Activated CD4-positive, CD25-positive, alpha-beta regulatory T cell treated with anti-CD3 and anti-CD28 coated beads, Interleukin-2, amount 50 U/mL, for 16 hours (primary cell): Measurements from ENCODE around the gene EAF1.
"Not testable (repeated sequence)": the region's sequence is repeated elsewhere in the genome, so short reads cannot be mapped to it uniquely, and the experiment has no call there.

ENCODE experiments used
- DNase-seq: peaks from one replicate; pipeline ENCODE4 v3.0.0-alpha.2; 2020; ENCODE audit warnings: low read depth, low spot score

Gene EAF1

GRCh38 chr3:15405448-15406050, 21.8 kb upstream of the EAF1 start:
- DNase-seq, result no peak

GRCh38 chr3:15409239-15409638, 18.2 kb upstream of the EAF1 start:
- no peak for DNase-seq

- DNase-seq, result no peak
These were observed 17.6 kb upstream of the EAF1 start for GRCh38 chr3:15409774-15410173.

GRCh38 chr3:15410966-15411365, 16.4 kb upstream of the EAF1 start:
- not testable (repeated sequence) for DNase-seq

GRCh38 chr3:15420871-15421270, 6.5 kb upstream of the EAF1 start:
- DNase-seq, result no peak

GRCh38 chr3:15426579-15427118, 749 bp upstream of the EAF1 start:
- no peak for DNase-seq

- no peak for DNase-seq
These were observed 583 bp downstream of the EAF1 start for GRCh38 chr3:15427981-15428380.

- no peak for DNase-seq
These were observed 1.1 kb downstream of the EAF1 start for GRCh38 chr3:15428539-15428938.

GRCh38 chr3:15429080-15429479, 1.7 kb downstream of the EAF1 start:
- no peak for DNase-seq

GRCh38 chr3:15430624-15431023, 3.2 kb downstream of the EAF1 start:
- no peak for DNase-seq

- DNase-seq, result no peak
These were observed 3.9 kb downstream of the EAF1 start for GRCh38 chr3:15431256-15431837.

- no peak for DNase-seq
These were observed 6.1 kb downstream of the EAF1 start for GRCh38 chr3:15433531-15433930.

- no peak for DNase-seq
These were observed 7.4 kb downstream of the EAF1 start for GRCh38 chr3:15434756-15435155.

- no peak for DNase-seq
These were observed 8.8 kb downstream of the EAF1 start for GRCh38 chr3:15436246-15436645.

GRCh38 chr3:15438983-15439382, 11.6 kb downstream of the EAF1 start:
- no peak for DNase-seq

- no peak for DNase-seq
These were observed 12.1 kb downstream of the EAF1 start for GRCh38 chr3:15439476-15439875.

GRCh38 chr3:15440891-15441290, 13.5 kb downstream of the EAF1 start:
- no peak for DNase-seq

GRCh38 chr3:15443826-15444524, 16.6 kb downstream of the EAF1 start:
- no peak for DNase-seq

- DNase-seq, result no peak
These were observed 22.3 kb downstream of the EAF1 start for GRCh38 chr3:15449489-15450224.

GRCh38 chr3:15450438-15451215, 23.2 kb downstream of the EAF1 start:
- DNase-seq, result no peak
